Fibroblast of skin of back (primary cell): Measurements from ENCODE around the gene LSM12.
"Not testable (repeated sequence)": the region's sequence is repeated elsewhere in the genome, so short reads cannot be mapped to it uniquely, and the experiment has no call there.

Experiments used
- DNase-seq: peaks from one replicate; pipeline ENCODE4 v3.0.0-alpha.2; 2013

LSM12 gene

GRCh38 chr17:44006598-44007345 is 59.7 kb downstream of the LSM12 start:
- DNase-seq, result peak; percentile 96

GRCh38 chr17:44006272-44006597 is 60.2 kb downstream of the LSM12 start:
- DNase-seq, result no peak

- DNase-seq, result peak; percentile 12
Measured at GRCh38 chr17:44005527-44006271, 60.8 kb downstream of the LSM12 start.

- no peak for DNase-seq
Measured at GRCh38 chr17:44004761-44005526, 61.5 kb downstream of the LSM12 start.

GRCh38 chr17:44004077-44004760 is 62.3 kb downstream of the LSM12 start, which contains the start of gene NAGS:
Gene NAGS, plus strand, starts transcription at chr17:44004622. Its CDS starts 42 bp downstream, at chr17:44004664.
- no peak for DNase-seq

- peak; percentile 79 for DNase-seq
Measured at GRCh38 chr17:44002141-44002848, 64.2 kb downstream of the LSM12 start.

- DNase-seq, result no peak
Measured at GRCh38 chr17:44001461-44001920, 65.0 kb downstream of the LSM12 start.

GRCh38 chr17:44000871-44001460 is 65.5 kb downstream of the LSM12 start:
- DNase-seq, result no peak

GRCh38 chr17:44000141-44000860 is 66.2 kb downstream of the LSM12 start:
- peak; percentile 34 for DNase-seq

- DNase-seq, result no peak
Measured at GRCh38 chr17:43999024-43999423, 67.4 kb downstream of the LSM12 start.

GRCh38 chr17:43998552-43998951 is 67.9 kb downstream of the LSM12 start:
- peak; percentile 77 for DNase-seq

GRCh38 chr17:43997180-43997579 is 69.3 kb downstream of the LSM12 start:
- DNase-seq, result not testable (repeated sequence)

- no peak for DNase-seq
Measured at GRCh38 chr17:43995150-43995471, 71.4 kb downstream of the LSM12 start.

GRCh38 chr17:43994272-43995149 is 72.0 kb downstream of the LSM12 start:
- DNase-seq, result peak; percentile 60

- no peak for DNase-seq
Measured at GRCh38 chr17:43992641-43993040, 73.8 kb downstream of the LSM12 start.

GRCh38 chr17:43988301-43988700 is 78.2 kb downstream of the LSM12 start:
- DNase-seq, result no peak

GRCh38 chr17:43987131-43988021 is 79.1 kb downstream of the LSM12 start:
- DNase-seq, result no peak

- DNase-seq, result no peak
Measured at GRCh38 chr17:43986225-43986981, 80.1 kb downstream of the LSM12 start.
